Endodermal cell (in vitro differentiated cells): ENCODE data around the gene LTBP2. TPM values are rescaled to one million over a fixed set of nuclear protein-coding genes. Genes with fewer than 3 reads are reported as not detected.

Experiments used
- DNase-seq: peaks from one replicate; pipeline ENCODE4 v3.0.0-alpha.2; 2017
- H3K27ac ChIP-seq: 2 replicates; pipeline ENCODE4 v1.5.1; 2013; ENCODE audit warnings: mild to moderate bottlenecking, low read depth, low read length, moderate library complexity
- H3K27me3 ChIP-seq: 2 replicates; pipeline ENCODE4 v1.6.1; 2013; ENCODE audit warnings: mild to moderate bottlenecking, low read length, moderate library complexity; ENCODE audit not compliant: insufficient read depth, control insufficient read depth, poor library complexity, severe bottlenecking
- H3K36me3 ChIP-seq: 2 replicates; pipeline ENCODE4 v1.7.0; 2013; ENCODE audit warnings: mild to moderate bottlenecking, low read length, moderate library complexity; ENCODE audit not compliant: control insufficient read depth, insufficient read depth
- H3K4me1 ChIP-seq: one replicate; pipeline ENCODE4 v1.7.0; 2013; ENCODE audit warnings: low read length; ENCODE audit not compliant: control insufficient read depth, insufficient read depth
- H3K4me3 ChIP-seq: 2 replicates; pipeline ENCODE4 v1.5.1; 2013; ENCODE audit warnings: mild to moderate bottlenecking, low read length, moderate library complexity
- H3K9ac ChIP-seq: 2 replicates; pipeline ENCODE4 v1.6.1; 2013; ENCODE audit warnings: mild to moderate bottlenecking, low read length, moderate library complexity; ENCODE audit not compliant: poor library complexity, severe bottlenecking; ENCODE audit errors: extremely low read depth
- H3K9me3 ChIP-seq: 2 replicates; pipeline ENCODE4 v1.6.1; 2013; ENCODE audit warnings: mild to moderate bottlenecking, low read length, moderate library complexity; ENCODE audit not compliant: control insufficient read depth
- H3K27ac Mint-ChIP-seq: 2 replicates; pipeline ENCODE4 v1.8.0; 2020; ENCODE audit warnings: mixed read lengths
- H3K27me3 Mint-ChIP-seq: 2 replicates; pipeline ENCODE4 v1.8.0; 2021; ENCODE audit warnings: mild to moderate bottlenecking, mixed read lengths; ENCODE audit not compliant: insufficient read depth
- H3K36me3 Mint-ChIP-seq: 2 replicates; pipeline ENCODE4 v1.8.0; 2020; ENCODE audit warnings: low read depth, mixed read lengths
- H3K4me1 Mint-ChIP-seq: 2 replicates; pipeline ENCODE4 v1.8.0; 2020; ENCODE audit warnings: mixed read lengths
- H3K4me3 Mint-ChIP-seq: 2 replicates; pipeline ENCODE4 v1.8.0; 2020; ENCODE audit warnings: mild to moderate bottlenecking, moderate library complexity, mixed read lengths
- H3K9me3 Mint-ChIP-seq: 2 replicates; pipeline ENCODE4 v1.8.0; 2020; ENCODE audit warnings: mild to moderate bottlenecking, mixed read lengths
- CTCF ChIP-seq: fragments of 200-600 bp; sonication (generic); conservative IDR thresholded peaks from 2 replicates; pipeline ENCODE4 v1.5.0; 2021; ENCODE audit warnings: antibody characterized with exemption, mild to moderate bottlenecking
- WGBS, 2 experiments: methylation state at CpG; one replicate each; pipeline versions ENCODE4 v1.1.5 to v1.1.7; 2013; ENCODE audit warnings: missing lambda C conversion rate in 2 of 2, mixed read lengths in 1 of 2; ENCODE audit not compliant: insufficient coverage in 1 of 2, insufficient read length in 1 of 2; 5-methylcytosine and 5-hydroxymethylcytosine counted together
- total RNA-seq, 2 donors: library from RNA; stranded (reverse); fragmentation: NEBNext Ultra II Directional in 1 of 2; extraction: Animal tissue kit (Norgen Biotek cat#: 25700) in 1 of 2; gene quantifications; 2 replicates in 1 of 2; 3 replicates in 1 of 2; pipeline ENCODE4 v1.2.1, GENCODE V29; 2021

Gene LTBP2
- total RNA-seq, 2 donors from 2014 or later = 1.7 to 2.9 TPM

- Mint-ChIP-seq H3K27me3 (peaks cover 60% of the 10 kb centered on the region), H3K4me3 (peak overlapping the region; percentile 59), H3K27ac (no peak overlapping the region), H3K9me3 (no peaks in the 10 kb centered on the region), H3K36me3 (no peaks in the 10 kb centered on the region), H3K4me1 (peaks cover 20% of the 10 kb centered on the region)
- H3K9me3 ChIP-seq = no peaks in the 10 kb centered on the region
- H3K27ac ChIP-seq = no peak overlapping the region
- DNase-seq = peak; percentile 94
- peaks cover 33% of the 10 kb centered on the region for H3K27me3 ChIP-seq
- no peaks in the 10 kb centered on the region for H3K36me3 ChIP-seq
- H3K4me1 ChIP-seq = peaks cover 6% of the 10 kb centered on the region
- TF ChIP-seq CTCF = peak; percentile 81
- H3K9ac ChIP-seq = no peak overlapping the region
- WGBS, 2 experiments = 8 to 13% methylated on average over 42 to 69 of the region's 69 CpGs
- H3K4me3 ChIP-seq = peak overlapping the region; percentile 73
Observed at GRCh38 chr14:74612350-74613021, 449 bp upstream of the LTBP2 start.

- Histone ChIP-seq H3K9ac (no peak overlapping the region), H3K36me3 (no peaks in the 10 kb centered on the region), H3K27me3 (peaks cover 33% of the 10 kb centered on the region), H3K4me1 (no peaks in the 10 kb centered on the region), H3K27ac (no peak overlapping the region), H3K4me3 (peak overlapping the region; percentile 73), H3K9me3 (no peaks in the 10 kb centered on the region)
- no peak for TF ChIP-seq CTCF
- Mint-ChIP-seq H3K9me3 (no peaks in the 10 kb centered on the region), H3K4me1 (peaks cover 7% of the 10 kb centered on the region), H3K36me3 (no peaks in the 10 kb centered on the region), H3K27me3 (peaks cover 60% of the 10 kb centered on the region), H3K4me3 (peak overlapping the region; percentile 59), H3K27ac (no peak overlapping the region)
- 26 to 54% methylated on average over 20 to 65 of the region's 65 CpGs for WGBS, 2 experiments
- DNase-seq = peak; percentile 72
Observed at GRCh38 chr14:74610866-74611649, 979 bp downstream of the LTBP2 start.

GRCh38 chr14:74610199-74610865, 1.7 kb downstream of the LTBP2 start:
- TF ChIP-seq CTCF = no peak
- no peak overlapping the region for H3K9ac ChIP-seq
- H3K36me3 Mint-ChIP-seq = no peaks in the 10 kb centered on the region
- 94% methylated on average over 23 to 26 of the region's 26 CpGs for WGBS, 2 experiments
- H3K4me3 Mint-ChIP-seq = peak overlapping the region; percentile 59
- no peaks in the 10 kb centered on the region for H3K9me3 Mint-ChIP-seq
- H3K27ac Mint-ChIP-seq = no peak overlapping the region
- H3K4me1 ChIP-seq = no peaks in the 10 kb centered on the region
- H3K27me3 ChIP-seq = peaks cover 33% of the 10 kb centered on the region
- no peaks in the 10 kb centered on the region for H3K4me1 Mint-ChIP-seq
- peaks cover 54% of the 10 kb centered on the region for H3K27me3 Mint-ChIP-seq
- no peak overlapping the region for H3K4me3 ChIP-seq
- no peak overlapping the region for H3K27ac ChIP-seq
- DNase-seq = no peak
- H3K36me3 ChIP-seq = no peaks in the 10 kb centered on the region
- H3K9me3 ChIP-seq = no peaks in the 10 kb centered on the region
